Activated T-helper 1 cell treated with anti-CD3 and anti-CD28 coated beads, Interleukin-12 subunit alpha, Interleukin-12 subunit beta, Interleukin-2, Interleukin-4 antibody, amounts not matched to agents 30 ng/mL and 10 ng/mL and 1 ng/mL, durations not matched to agents 14 hours and 24 hours and 36 hours (primary cell): ENCODE measurements around the gene DBP. TPM values are rescaled to one million over a fixed set of nuclear protein-coding genes. Genes with fewer than 3 reads are reported as not detected.
"Not testable (repeated sequence)": the region's sequence is repeated elsewhere in the genome, so short reads cannot be mapped to it uniquely, and the experiment has no call there.

ENCODE experiments used
- DNase-seq: peaks from one replicate; pipeline ENCODE4 v3.0.0; 2021; ENCODE audit warnings: low spot score
- H3K27ac Mint-ChIP-seq: one replicate; pipeline ENCODE4 v1.8.0; 2021; ENCODE audit warnings: mild to moderate bottlenecking, mixed read lengths
- H3K27me3 Mint-ChIP-seq: one replicate; pipeline ENCODE4 v1.8.0; 2022; ENCODE audit warnings: mild to moderate bottlenecking, moderate library complexity, mixed read lengths; ENCODE audit not compliant: insufficient read depth
- H3K36me3 Mint-ChIP-seq: one replicate; pipeline ENCODE4 v1.8.0; 2021; ENCODE audit warnings: low read depth, mixed read lengths
- H3K4me1 Mint-ChIP-seq: one replicate; pipeline ENCODE4 v1.8.0; 2021; ENCODE audit warnings: low read depth, mixed read lengths
- H3K4me3 Mint-ChIP-seq: one replicate; pipeline ENCODE4 v1.8.0; 2021; ENCODE audit warnings: mild to moderate bottlenecking, moderate library complexity, mixed read lengths
- H3K9me3 Mint-ChIP-seq: one replicate; pipeline ENCODE4 v1.8.0; 2021; ENCODE audit warnings: mixed read lengths
- intact Hi-C: fragments of 100-400 bp; cut with micrococcal nuclease; formaldehyde crosslinking; loops from one replicate; pipeline ENCODE4 v1.15.1; 2024
- total RNA-seq: library from RNA; stranded (reverse); gene quantifications from 2 replicates; pipeline ENCODE4 v1.2.3, GENCODE V29; 2022

Gene DBP
- total RNA-seq, 1 donor from 2014 or later: 9.1 TPM

- Mint-ChIP-seq H3K27ac (peak overlapping the region; percentile 81), H3K27me3 (no peaks in the 10 kb centered on the region), H3K36me3 (peaks cover 3% of the 10 kb centered on the region), H3K4me3 (peak overlapping the region; percentile 97), H3K9me3 (no peaks in the 10 kb centered on the region), H3K4me1 (peaks cover 29% of the 10 kb centered on the region)
- intact Hi-C loops: loop anchor here (5.0 to 10.0 kb wide), 2 partner anchors 313 to 479 kb away; partner anchors contain the start of genes C19orf73, LIN7B and PPFIA3
- DNase-seq: peak; percentile 72
Observed at GRCh38 chr19:48635263-48635965, 1.8 kb downstream of the DBP start.

GRCh38 chr19:48634424-48635262 lies 2.5 kb downstream of the DBP start:
- H3K27ac Mint-ChIP-seq: peak overlapping the region; percentile 81
- intact Hi-C loops: loop anchor here (1.0 to 10.0 kb wide), 3 partner anchors 10 to 480 kb away; partner anchors contain the start of genes C19orf73, LIN7B and PPFIA3
- no peaks in the 10 kb centered on the region for H3K9me3 Mint-ChIP-seq
- H3K4me1 Mint-ChIP-seq: peaks cover 29% of the 10 kb centered on the region
- peaks cover 6% of the 10 kb centered on the region for H3K36me3 Mint-ChIP-seq
- H3K4me3 Mint-ChIP-seq: peak overlapping the region; percentile 79
- DNase-seq: peak; percentile 87
- no peaks in the 10 kb centered on the region for H3K27me3 Mint-ChIP-seq

GRCh38 chr19:48634036-48634342 lies 3.2 kb downstream of the DBP start:
- Mint-ChIP-seq H3K4me1 (peaks cover 27% of the 10 kb centered on the region), H3K4me3 (peak overlapping the region; percentile 79), H3K27ac (peak overlapping the region; percentile 70), H3K27me3 (no peaks in the 10 kb centered on the region), H3K9me3 (no peaks in the 10 kb centered on the region), H3K36me3 (peaks cover 7% of the 10 kb centered on the region)
- no peak for DNase-seq
- intact Hi-C loops: loop anchor here (1.0 to 10.0 kb wide), 2 partner anchors 10 to 481 kb away; partner anchors contain the start of genes C19orf73, LIN7B and PPFIA3

- DNase-seq: no peak
- Mint-ChIP-seq H3K9me3 (no peaks in the 10 kb centered on the region), H3K4me3 (peak overlapping the region; percentile 79), H3K27me3 (no peaks in the 10 kb centered on the region), H3K4me1 (peaks cover 21% of the 10 kb centered on the region), H3K36me3 (peaks cover 7% of the 10 kb centered on the region), H3K27ac (no peak overlapping the region)
- intact Hi-C loops: loop anchor here (1.0 to 10.0 kb wide), 2 partner anchors 9 to 481 kb away; partner anchors contain the start of genes C19orf73, LIN7B and PPFIA3
Observed at GRCh38 chr19:48633148-48634035, 3.8 kb downstream of the DBP start.

GRCh38 chr19:48632692-48633147 lies 4.5 kb downstream of the DBP start:
- no peak overlapping the region for H3K4me3 Mint-ChIP-seq
- peaks cover 7% of the 10 kb centered on the region for H3K36me3 Mint-ChIP-seq
- no peaks in the 10 kb centered on the region for H3K9me3 Mint-ChIP-seq
- peak overlapping the region; percentile 40 for H3K27ac Mint-ChIP-seq
- peaks cover 14% of the 10 kb centered on the region for H3K4me1 Mint-ChIP-seq
- intact Hi-C loops: loop anchor here (10.0 kb wide), 1 partner anchor 482 kb away; the partner anchor contains the start of genes C19orf73, LIN7B and PPFIA3
- H3K27me3 Mint-ChIP-seq: no peaks in the 10 kb centered on the region
- DNase-seq: no peak

GRCh38 chr19:48632286-48632685 lies 4.9 kb downstream of the DBP start:
- not testable (repeated sequence) for H3K9me3 Mint-ChIP-seq, H3K36me3 Mint-ChIP-seq, H3K4me3 Mint-ChIP-seq, H3K27me3 Mint-ChIP-seq, DNase-seq
- intact Hi-C loops: loop anchor here (10.0 kb wide), 1 partner anchor 483 kb away; the partner anchor contains the start of genes C19orf73, LIN7B and PPFIA3
- H3K4me1 Mint-ChIP-seq: peaks cover 12% of the 10 kb centered on the region
- peak overlapping the region; percentile 40 for H3K27ac Mint-ChIP-seq

GRCh38 chr19:48631225-48631624 lies 6.0 kb downstream of the DBP start:
- Mint-ChIP-seq H3K9me3 (no peaks in the 10 kb centered on the region), H3K4me1 (peaks cover 16% of the 10 kb centered on the region), H3K27me3 (no peaks in the 10 kb centered on the region), H3K36me3 (peaks cover 9% of the 10 kb centered on the region), H3K27ac (no peak overlapping the region), H3K4me3 (no peak overlapping the region)
- no peak for DNase-seq
- intact Hi-C loops: loop anchor here (10.0 kb wide), 1 partner anchor 484 kb away; the partner anchor contains the start of genes C19orf73, LIN7B and PPFIA3

- Mint-ChIP-seq H3K36me3 (peaks cover 9% of the 10 kb centered on the region), H3K4me1 (peaks cover 12% of the 10 kb centered on the region), H3K27ac (no peak overlapping the region), H3K9me3 (no peaks in the 10 kb centered on the region), H3K4me3 (no peak overlapping the region), H3K27me3 (no peaks in the 10 kb centered on the region)
- intact Hi-C loops: loop anchor here (10.0 kb wide), 1 partner anchor 484 kb away; the partner anchor contains the start of genes C19orf73, LIN7B and PPFIA3
- DNase-seq: no peak
Observed at GRCh38 chr19:48630296-48631063, 6.7 kb downstream of the DBP start.

- H3K27me3 Mint-ChIP-seq: no peaks in the 10 kb centered on the region
- H3K4me1 Mint-ChIP-seq: peaks cover 18% of the 10 kb centered on the region
- DNase-seq: no peak
- no peaks in the 10 kb centered on the region for H3K9me3 Mint-ChIP-seq
- peaks cover 13% of the 10 kb centered on the region for H3K36me3 Mint-ChIP-seq
- H3K4me3 Mint-ChIP-seq: no peak overlapping the region
- intact Hi-C loops: loop anchor here (10.0 kb wide), 1 partner anchor 485 kb away; the partner anchor contains the start of genes C19orf73, LIN7B and PPFIA3
- no peak overlapping the region for H3K27ac Mint-ChIP-seq
Observed at GRCh38 chr19:48629599-48630295, 7.4 kb downstream of the DBP start.

- Mint-ChIP-seq H3K4me1 (peaks cover 17% of the 10 kb centered on the region), H3K9me3 (no peaks in the 10 kb centered on the region), H3K27ac (no peak overlapping the region), H3K27me3 (no peaks in the 10 kb centered on the region), H3K36me3 (peaks cover 13% of the 10 kb centered on the region), H3K4me3 (no peak overlapping the region)
- intact Hi-C loops: no loop called here
- no peak for DNase-seq
Observed at GRCh38 chr19:48629297-48629598, 7.9 kb downstream of the DBP start.
